Iris pigment epithelial cell (primary cell): Measurements from ENCODE around the gene GAS6.

ENCODE experiments used
- DNase-seq: peaks from one replicate; pipeline ENCODE4 v3.0.0-alpha.2; 2011; ENCODE audit warnings: low read depth

Gene GAS6

DNA sequence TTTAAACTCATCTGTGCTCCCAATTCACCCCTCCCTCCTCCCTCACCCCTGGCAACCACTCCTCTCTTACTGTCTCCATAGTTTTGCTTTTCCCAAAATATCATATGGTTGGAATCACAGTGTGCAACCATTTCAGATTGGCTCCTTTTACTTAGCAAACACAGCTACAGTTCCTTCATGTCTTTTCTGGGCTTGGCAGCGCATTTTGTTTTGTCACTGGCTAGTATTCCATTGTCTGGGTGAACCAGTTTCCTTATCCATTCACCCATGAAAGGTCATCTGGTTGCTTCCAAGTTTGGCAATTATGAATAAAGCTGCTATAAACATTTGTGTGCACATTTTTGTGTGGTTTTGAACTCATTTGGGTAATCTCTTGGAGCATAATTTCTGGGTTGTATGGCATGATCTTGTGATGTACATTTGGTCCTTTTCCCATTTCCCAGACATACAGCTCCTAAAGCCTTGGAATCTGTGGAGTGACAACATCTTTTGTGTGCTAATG, 23.9 kb upstream of the GAS6 start:
- DNase-seq: no peak

DNA sequence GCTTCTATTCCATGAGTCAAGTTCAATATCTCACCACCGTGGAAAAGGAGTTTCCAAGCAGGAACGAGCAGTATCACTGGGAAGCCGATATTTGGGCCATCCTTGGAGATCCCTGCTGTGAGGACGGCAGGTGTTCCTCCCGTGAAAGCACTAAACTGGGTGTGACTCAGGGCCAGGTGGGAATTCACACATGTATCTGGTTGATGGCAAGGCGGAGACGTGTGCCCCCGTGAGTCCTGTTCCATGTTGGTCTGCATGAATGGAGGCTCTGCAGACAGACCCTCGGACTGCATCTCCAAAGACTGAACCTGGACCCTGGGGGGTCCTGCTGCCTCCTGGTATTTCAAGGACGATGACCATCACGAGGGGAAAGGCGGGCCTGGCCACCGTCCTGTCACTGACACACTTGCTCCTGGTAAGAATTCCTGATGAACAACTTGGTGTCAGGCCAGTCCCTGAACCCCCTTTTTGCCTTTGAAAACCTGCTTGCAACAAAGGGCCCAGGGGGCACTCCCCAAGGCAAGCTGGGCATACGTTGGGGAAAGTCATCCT, 22.8 kb upstream of the GAS6 start:
- no peak for DNase-seq

DNA sequence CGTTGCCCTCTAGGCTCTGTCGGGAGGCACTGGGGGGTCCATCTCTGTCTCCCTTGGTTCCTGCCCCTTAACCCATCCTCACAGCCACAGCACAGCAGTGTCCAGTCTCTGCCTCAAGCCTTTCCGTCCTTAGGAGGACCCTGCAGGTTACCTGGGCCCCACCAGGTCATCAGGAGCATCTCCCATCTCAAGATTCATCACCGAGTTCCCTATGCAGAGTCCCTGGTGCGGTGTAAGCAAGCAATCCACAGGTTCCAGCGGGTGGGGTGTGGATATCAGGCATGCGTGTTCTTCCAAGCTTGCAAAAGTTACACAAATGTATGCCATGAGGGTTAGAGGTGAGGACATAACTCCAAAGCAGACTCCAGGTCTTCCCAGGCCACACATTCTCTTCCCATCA, 20.9 kb upstream of the GAS6 start:
- DNase-seq: no peak

DNA sequence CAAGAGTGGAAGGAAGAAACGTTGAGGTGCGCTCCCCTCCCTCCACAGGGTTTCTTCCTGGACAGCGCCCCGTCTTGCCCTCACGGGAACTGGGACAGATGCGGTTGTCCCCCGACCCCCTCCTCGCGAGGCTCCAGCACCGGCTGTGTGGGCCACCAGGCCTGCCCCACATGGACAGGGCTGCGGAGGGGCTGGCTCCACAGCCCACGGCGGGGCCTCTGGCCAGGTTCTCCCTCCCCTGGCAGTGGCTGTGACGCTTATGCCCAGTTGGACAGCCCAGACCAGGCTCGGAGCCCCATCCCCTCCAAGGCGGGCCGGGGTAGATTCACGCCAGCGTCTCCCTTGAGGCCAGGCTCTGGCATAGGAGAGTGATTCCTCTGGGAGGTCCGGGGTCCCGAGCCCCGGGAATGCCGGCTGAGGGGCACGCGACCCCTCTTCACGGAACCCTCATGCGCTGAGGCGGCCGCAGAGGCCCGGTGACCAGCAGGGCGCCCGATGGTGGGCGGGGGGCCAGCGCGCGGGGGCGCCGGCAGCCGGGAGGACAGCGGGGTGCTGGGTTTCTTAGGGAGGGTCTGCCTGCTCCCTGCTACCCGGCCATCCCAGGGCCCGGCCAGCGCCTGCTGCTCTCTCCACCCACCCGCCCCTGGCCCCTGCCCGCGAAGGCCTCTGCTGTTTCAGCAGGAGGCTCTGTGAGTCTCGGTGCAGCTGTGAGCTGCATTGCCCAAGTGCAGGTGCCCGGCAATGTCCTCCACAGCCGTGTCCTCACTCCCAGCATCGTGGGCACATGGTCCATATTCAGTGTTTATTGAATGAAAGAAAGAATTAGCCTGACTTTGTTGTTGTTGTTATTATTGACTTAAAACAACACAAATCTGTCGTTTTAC, 20.3 kb upstream of the GAS6 start:
- DNase-seq: no peak

DNA sequence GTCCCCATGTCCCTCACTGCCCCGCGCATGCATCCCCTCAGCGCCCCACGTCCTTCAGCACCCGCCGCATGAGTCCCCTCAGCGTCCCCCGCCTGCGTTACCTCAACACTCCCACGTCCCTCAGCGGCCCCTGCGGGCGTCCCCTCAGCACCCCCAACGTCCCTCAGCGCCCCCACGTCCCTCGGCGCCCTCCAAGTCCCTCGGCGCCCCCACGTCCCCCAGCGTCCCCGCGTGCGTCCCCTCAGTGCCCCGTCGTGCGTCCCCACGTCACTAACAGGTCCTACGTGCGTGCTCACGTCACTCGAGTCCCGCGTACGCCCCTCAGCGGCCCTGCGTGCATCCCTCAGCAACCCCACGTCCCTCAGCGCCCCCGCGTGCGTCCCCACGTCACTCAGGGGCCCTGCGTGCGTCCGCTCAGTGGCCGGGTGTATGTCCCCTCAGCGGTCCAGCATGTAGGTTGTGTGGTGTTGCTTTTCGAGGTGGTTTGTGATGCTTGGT, 19.5 kb upstream of the GAS6 start:
- DNase-seq: no peak

DNA sequence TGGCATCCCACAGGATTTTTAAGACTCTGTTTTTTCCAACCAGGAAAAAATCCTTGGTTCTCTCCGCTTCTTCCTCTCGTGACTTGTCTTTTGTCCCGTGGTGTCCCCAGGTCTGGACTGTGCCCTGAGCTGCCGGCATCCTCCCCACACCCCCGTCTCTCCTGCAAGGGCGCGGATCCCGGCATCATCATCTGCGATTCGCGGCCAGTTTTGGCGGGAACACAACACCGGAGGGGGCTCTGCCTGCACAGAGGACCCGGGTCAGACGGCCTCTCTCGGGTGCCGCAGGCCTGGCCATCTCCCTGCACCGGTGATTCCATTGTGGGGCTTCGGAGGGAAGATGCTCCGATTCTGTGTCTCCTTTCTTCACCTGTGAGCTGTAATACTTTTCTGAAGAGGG, 18.8 kb upstream of the GAS6 start:
- DNase-seq: no peak

DNA sequence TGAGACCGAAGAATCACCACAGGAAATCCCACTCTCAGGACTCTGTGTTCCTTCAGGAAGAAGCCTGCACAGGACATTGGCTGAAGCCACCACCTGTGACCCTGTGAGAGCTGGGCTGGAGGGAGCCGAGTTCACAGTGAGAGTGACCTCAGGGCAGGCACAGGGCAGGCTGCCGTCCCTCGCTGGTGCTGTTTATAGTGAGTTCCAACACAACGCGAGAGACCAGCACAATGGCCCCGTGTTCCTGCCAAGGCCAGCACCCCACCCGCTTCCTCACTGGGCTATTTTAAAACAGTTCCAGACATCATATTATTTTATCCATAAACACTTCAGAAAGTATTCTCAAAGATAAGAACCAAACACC, 18.4 kb upstream of the GAS6 start:
- no peak for DNase-seq

DNA sequence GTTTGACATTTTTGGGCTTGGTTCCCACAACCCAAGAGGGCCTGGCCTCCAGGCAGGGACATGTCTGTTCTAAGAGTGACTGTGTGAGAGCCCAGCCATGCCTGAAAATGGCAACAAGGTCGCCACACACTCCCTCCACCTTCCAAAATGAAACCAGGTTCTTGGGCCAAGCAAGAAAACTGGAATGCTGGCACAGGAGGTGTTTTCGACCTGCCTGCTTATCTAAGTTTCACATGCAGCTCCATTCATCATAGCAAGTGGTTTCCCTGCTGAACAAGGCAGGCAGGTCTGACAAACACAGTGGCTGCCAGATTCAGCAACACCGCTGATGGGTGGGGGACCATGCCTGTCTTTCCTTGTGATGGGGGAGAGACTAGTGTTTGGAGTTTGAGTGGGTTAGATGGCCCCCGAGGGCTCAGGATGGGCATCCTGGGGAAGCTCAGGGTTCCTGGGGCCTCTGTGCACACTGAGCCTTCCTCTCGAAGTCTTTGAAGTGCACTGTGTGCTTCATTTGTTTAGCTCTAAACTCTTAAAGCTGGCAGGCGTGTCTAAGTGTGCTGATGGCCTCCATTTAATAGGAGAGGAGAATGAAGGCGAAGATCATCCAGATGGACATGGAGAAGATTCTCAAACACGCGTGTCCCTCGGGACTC, 17.9 kb upstream of the GAS6 start:
- no peak for DNase-seq

DNA sequence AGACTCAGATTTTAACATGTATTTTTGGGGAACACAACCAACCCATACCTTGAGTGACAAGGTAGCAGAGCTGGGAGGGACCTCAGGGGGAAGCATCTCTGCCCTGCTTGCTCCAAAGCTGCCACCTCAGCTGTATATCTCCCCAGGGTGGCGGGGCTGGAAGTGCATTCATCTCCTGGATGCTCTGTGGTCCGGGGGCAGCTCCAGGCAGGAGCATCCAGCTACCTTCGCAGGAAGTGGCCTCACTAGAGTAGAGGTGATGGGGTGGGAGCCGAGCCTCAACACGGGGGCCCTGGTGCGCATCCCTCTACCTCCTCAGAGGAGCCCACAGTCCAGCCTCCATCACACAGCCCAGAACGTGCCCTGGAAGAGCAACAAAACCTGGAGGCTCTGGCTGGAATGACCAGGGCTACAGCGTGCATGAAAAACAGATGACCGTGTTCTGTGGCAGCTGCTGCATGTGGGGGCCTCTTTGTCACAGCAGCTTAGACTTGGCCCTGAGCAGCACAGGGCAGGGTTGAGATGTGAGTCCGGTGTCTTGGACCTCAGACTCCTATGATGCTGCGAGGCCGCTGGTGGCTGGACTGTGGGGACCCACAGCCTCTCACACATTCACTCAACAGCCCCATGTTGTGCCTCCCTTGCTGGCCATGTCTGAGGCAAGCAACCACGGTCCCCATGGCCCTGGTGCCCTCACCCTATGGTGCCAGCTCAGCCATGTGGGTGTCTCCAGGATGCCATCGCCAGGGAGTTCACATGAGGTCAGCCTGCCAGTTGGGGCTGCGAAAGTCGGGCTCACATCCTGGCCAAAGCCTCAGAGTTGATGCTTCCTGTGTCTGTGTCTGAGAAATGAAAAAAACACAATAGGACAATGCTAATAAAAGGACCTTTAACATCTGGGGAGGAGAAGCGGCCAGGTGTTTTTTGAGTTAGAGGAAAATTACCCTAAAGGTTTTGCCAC, 17.1 kb upstream of the GAS6 start:
- no peak for DNase-seq

DNA sequence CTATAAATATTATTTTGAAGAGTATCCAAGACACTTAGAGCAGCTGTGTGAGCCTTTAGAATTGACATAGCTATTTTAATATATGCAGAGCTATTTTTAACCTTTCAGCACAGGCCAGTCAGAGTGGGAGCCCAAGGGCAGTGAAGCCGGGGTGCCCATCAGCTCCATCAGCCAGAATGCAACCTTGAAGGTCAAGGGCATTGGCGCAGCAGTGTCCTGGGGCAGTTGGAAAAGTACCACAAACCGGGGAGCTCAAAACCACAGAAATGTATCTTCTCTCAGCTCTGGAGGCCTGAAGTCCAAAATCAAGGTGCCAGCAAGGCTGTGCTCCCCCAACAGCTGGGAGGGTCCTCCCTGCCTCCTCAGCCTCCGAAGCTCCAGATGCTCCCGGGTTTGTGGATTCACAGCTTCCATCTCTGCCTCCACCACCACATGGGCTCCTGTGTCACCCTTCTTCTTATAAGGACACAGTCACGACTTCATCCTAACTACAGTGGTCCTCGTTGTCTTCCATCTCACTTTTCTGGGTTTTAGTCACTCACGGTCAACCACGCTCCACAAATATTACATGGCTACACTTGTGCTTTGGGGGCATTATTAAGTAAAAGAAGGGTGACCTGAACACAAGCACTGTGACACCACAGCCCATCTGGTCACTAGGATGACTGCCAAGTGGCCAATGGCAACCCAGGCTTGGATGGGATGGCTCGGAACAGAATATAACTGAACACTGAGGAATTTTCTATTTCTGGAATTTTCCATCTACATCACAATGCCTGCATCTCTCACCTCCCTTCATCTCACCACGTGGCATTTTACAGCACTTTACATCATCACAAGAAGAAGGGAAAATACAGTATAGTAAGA, 15.9 kb upstream of the GAS6 start:
- DNase-seq: no peak

DNA sequence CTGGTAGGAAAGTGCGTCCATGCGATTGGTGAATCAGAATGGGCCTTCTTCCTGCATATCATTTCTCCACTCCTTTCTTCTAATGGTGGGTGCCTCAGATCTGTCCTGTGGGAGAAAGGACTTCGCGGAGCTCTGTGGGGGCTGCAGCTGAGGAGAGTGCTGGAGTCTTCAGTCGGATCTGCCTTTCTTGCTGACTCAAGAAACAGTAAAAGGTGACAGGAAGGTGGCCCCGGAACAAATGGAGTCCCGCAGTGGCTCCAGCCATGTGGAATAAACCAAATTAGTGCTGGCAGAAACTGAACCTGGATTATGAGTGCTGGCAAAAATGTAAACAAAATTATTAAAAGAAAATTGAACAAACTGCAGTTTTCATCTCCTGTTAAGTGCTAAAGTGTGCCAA, 15.1 kb upstream of the GAS6 start:
- no peak for DNase-seq

DNA sequence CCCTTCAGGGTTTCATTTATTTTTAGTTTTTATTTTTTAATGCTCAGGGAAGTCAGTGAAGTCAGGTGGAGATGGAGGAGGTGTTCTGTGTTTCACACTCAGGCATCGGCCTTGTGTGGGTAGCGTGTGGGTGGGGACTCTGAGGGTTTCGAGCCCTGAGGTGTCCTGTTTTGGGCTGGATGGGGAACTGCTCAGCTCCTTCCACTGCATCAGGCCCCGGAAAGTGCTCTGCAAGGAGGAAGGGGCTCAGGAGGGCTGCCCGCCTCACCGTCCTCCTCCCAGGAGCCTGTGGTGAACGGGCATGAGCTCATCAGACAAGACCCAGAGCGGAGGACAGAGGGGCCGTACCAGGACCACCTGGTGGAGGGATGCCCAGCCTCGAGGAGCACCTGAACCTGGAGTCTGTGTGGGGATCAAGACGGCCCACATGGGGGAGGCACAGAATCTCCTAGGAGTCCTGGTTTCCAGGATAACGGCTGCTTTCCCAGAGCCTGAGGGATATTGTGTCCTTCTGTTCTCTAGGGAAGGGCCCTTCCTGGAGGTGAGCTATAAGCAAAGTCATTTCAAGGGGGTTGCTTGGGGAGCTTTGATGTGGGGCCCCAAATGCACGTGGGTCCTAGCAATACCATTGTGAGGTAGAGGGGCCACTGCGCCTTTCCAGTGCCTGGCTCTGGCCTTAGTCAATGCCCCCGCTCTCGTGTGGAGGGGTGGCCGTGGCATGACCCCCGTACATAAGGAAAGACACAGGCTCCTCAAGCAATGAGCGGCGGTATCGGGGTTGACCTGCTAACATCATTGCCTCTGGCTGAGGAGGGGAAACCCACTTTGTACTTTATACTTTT, 13.5 kb upstream of the GAS6 start:
- DNase-seq: no peak

DNA sequence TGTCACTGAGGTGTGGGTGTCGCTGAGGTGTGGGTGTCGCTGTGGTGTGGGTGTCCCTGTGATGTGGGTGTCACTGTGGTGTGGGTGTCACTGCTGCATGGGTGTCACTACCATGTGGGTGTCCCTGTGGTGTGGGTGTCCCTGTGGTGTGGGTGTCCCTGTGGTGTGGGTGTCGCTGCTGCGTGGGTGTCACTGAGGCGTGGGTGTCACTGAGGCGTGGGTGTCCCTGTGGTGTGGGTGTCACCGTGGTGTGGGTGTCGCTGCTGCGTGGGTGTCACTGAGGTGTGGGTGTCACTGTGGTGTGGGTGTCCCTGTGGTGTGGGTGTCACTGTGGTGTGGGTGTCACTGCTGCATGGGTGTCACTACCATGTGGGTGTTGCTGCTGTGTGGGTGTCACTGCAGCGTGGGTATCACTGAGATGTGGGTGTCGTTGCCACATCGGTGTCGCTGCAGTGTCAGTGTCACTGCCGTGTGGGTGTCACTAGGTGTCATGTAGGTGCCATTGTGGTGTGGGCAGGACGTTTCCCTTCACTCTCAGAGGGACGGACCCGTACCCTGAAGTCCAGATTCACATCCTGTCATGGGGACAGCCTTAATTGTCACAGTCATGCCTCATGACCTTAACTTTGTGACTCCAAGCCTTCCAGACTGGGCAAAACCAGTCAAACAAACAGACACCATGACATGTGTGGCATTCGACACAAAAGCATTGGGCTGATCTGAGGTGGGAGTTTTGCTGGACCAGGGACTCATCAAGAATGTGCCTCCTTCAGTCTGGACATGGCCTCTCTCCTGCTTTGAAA, 12.7 kb upstream of the GAS6 start:
- no peak for DNase-seq

DNA sequence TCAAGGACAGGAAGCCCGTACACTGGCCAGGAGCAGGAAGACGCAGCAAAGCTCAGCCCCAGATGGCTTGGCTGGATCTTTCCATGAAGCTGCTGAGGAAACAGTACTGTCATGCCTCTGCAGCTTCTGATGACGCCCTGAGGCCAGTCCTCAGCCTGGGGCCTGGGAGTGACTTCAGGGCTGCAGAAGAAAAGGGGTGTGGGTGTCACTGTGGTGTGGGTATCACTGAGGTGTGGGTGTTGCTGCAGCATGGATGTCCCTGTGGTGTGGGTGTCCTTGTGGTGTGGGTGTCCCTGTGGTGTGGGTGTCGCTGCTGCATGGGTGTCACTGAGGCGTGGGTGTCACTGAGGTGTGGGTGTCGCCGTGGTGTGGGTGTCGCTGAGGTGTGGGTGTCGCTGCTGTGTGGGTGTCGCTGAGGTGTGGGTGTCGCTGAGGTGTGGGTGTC, 12.0 kb upstream of the GAS6 start:
- DNase-seq: no peak

DNA sequence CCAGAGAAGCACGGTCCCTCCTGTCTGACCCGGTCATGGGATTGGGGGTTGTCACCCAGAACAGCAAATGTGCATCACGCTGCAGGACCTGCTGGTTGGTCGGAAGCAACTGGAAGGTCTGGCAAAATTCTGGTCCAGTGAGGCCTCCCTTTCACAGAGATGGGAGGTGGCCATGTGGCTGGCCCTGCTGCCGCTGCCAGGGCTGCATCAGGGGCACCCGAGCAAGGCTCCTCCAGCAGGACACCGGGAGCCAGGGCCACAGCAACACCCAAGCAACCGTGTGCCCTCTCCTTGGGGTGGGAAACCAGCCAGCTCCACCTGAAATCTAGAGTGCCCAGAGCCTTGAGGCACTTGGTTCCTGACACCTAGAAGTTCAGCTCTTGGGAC, 11.5 kb upstream of the GAS6 start:
- no peak for DNase-seq

DNA sequence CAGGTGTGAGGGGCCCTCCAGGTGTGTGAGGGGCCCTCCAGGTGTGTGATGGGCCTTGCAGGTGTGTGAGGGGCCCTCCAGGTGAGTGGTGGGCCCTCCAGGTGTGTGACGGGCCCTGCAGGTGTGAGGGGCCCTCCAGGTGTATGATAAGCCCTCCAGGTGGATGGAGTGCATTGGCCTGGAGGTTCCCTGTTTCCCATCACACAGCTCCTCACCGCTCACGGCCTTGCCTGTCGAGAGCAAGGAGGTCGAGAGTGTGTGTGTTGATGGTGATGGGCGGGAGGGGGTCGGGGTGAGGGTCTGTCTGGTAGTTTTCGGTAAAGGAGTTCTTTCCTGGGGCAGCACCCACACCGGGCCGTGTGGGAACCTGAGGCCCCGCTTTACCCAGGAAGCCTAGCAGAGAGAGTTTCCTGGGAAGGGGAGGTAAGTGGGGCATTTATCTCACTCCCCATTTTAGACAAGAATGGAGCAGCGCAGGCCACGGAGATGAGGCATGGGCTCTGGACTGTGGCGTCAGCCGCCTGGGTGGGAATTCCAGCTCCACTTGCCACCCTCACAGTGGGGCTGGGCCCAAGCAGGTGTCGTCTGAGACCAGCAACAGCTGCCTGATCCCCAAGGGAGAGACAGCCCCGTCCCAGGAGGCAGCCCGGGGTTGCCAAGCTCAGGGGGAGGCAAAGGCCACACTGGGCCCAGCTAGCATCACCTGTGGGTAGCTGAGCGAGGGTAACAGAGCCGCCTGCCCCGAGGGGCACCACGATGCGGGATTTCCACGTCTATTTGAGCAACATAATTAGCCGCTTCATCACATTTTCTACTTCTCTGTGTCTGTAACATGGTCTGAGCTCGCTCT, 10.9 kb upstream of the GAS6 start:
- no peak for DNase-seq

DNA sequence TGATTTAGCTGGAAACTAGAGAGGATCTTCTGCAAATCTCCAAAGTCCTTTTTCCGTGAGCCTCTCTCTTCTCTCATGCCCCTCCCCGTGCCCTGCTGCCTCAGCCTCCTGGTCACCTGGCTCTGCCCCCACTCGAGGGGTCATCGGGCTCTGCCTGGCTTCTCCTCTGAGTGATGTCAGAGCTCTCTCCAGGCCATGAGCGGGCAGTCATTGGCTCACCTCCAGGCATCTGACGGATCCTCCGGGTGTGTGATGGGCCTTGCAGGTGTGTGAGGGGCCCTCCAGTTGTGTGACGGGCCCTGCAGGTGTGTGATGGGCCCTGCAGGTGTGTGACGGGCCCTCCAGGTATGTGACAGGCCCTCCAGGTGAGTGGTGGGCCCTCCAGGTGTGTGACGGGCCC, 10.3 kb upstream of the GAS6 start:
- no peak for DNase-seq

DNA sequence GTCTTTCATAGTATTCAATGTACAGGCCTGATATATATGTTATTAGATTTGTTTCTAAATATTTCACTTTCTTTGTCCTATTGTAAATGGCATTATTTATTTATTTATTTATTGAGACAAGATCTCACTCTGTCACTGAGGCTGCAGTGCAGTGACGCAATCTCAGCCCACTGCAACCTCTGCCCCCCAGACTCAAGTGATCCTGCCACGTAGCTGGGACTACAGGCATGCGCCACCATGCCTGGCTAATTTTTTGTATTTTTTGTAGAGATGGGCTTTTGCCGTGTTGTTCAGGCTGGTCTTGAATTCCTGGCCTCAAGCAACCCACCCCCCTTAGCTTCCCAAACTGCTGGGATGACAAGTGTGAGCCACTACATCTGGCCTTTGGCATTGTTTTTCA, 5.4 kb upstream of the GAS6 start:
- DNase-seq: no peak
